Measurements from ENCODE around the gene PCDHGA5.
"Not testable (repeated sequence)": the region's sequence is repeated elsewhere in the genome, so short reads cannot be mapped to it uniquely, and the experiment has no call there.

The PCDHGA5 gene

GRCh38 chr5:141414548-141415274 lies 50.7 kb downstream of the PCDHGA5 start:
- not testable (repeated sequence) for DNase-seq (ENCODE audit: low spot score)

GRCh38 chr5:141415275-141415618 lies 51.3 kb downstream of the PCDHGA5 start:
- DNase-seq (ENCODE audit: low spot score): not testable (repeated sequence)

All from RKO (cell line).